ENCODE data around the gene NUBP2.
A peak's percentile ranks its signal among the peaks of the same experiment; 100 is the strongest.

NUBP2 gene

GRCh38 chr16:1765826-1766225, 16.9 kb upstream of the NUBP2 start:
- TF ChIP-seq, protein P1, sequence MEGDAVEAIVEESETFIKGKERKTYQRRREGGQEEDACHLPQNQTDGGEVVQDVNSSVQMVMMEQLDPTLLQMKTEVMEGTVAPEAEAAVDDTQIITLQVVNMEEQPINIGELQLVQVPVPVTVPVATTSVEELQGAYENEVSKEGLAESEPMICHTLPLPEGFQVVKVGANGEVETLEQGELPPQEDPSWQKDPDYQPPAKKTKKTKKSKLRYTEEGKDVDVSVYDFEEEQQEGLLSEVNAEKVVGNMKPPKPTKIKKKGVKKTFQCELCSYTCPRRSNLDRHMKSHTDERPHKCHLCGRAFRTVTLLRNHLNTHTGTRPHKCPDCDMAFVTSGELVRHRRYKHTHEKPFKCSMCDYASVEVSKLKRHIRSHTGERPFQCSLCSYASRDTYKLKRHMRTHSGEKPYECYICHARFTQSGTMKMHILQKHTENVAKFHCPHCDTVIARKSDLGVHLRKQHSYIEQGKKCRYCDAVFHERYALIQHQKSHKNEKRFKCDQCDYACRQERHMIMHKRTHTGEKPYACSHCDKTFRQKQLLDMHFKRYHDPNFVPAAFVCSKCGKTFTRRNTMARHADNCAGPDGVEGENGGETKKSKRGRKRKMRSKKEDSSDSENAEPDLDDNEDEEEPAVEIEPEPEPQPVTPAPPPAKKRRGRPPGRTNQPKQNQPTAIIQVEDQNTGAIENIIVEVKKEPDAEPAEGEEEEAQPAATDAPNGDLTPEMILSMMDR (IDR thresholded peaks at IDR 0.05): no peak
- TF ChIP-seq ZFX (IDR thresholded peaks at IDR 0.05; ENCODE audit: borderline replicate concordance): no peak

GRCh38 chr16:1766231-1766630, 16.5 kb upstream of the NUBP2 start:
- no peak for TF ChIP-seq ZFX (IDR thresholded peaks at IDR 0.05; ENCODE audit: borderline replicate concordance)
- TF ChIP-seq, protein P1 (IDR thresholded peaks at IDR 0.05): no peak
- no peak overlapping the region for H3K27ac ChIP-seq

More at GRCh38 chr16:1765826-1766225, 16.9 kb upstream of the NUBP2 start:
- no peak overlapping the region for H3K27ac ChIP-seq

DNA sequence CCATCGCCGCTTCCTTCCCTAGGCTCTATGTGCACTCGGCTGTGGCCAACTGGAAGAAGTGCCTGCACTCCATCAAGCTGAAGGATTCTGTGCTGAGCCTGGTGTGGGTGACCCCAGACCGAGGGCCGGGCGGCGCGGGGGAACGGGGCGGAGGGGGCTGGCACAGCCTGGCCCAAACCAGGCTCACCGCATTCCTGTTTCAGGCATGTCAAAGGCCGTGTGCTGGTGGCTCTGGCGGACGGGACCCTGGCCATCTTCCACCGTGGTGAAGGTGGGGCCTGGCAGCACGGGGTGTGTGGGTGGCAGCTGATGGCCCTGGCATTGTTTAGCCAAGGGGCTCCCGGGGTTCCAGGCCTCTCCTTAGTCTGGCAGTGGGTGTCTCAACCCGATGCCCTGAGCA, 16.1 kb upstream of the NUBP2 start:
- TF ChIP-seq ZFX (IDR thresholded peaks at IDR 0.05; ENCODE audit: borderline replicate concordance): no peak
- TF ChIP-seq, protein P1 (IDR thresholded peaks at IDR 0.05): no peak
- no peak overlapping the region for H3K27ac ChIP-seq

- no peak overlapping the region for H3K27ac ChIP-seq
- TF ChIP-seq ZFX (IDR thresholded peaks at IDR 0.05; ENCODE audit: borderline replicate concordance): no peak
- TF ChIP-seq, protein P1 (IDR thresholded peaks at IDR 0.05): no peak
Observed at GRCh38 chr16:1767116-1767994, 15.4 kb upstream of the NUBP2 start.

- TF ChIP-seq ZFX (IDR thresholded peaks at IDR 0.05; ENCODE audit: borderline replicate concordance): no peak
- TF ChIP-seq, protein P1 (IDR thresholded peaks at IDR 0.05): no peak
- H3K27ac ChIP-seq: peak overlapping the region; percentile 97
Observed at GRCh38 chr16:1768061-1768766, 14.5 kb upstream of the NUBP2 start.

DNA sequence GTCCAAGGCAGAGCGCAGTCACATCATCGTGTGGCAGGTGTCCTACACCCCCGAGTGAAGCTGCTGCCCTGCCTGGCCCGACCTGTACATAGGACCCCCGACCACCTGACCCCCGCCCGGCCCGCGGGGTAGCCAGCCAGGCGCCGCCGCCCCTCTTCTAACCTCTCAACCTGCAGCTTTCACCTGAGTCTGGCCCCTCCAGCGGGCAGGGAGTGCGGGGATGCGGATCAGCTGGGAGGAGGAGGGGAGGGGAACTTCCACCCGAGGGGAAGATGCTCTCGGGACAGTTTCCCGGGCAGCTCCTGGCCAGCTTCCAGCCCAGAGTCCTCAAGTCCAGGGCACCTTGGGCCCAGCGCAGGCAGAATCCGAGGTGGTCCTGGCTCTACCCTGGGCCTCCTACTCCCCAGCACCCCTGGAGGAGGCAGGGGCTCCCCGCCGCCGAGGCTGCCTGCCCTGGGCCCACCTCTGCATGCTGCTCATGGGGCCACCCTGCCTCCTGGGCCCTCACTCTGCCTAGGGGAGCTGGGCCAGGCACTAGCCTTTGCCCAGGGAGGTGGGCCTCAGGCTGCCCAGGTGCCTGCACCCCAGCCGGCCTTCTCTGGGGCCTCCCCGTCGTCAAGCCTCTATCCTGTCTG, 13.9 kb upstream of the NUBP2 start:
- TF ChIP-seq ZFX (IDR thresholded peaks at IDR 0.05; ENCODE audit: borderline replicate concordance): no peak
- TF ChIP-seq, protein P1 (IDR thresholded peaks at IDR 0.05): no peak
- peak overlapping the region; percentile 97 for H3K27ac ChIP-seq

All from 22Rv1 (cell line).